Endothelial cell of umbilical vein (primary cell): ENCODE data around the gene TLE4. TPM values are rescaled to one million over a fixed set of nuclear protein-coding genes. Genes with fewer than 3 reads are reported as not detected.

Experiments
- BruUV-seq: library from RNA; stranded (reverse); fragments of 400-500 nt; replicated peaks from 2 replicates; lab custom pipeline; 2021; lab: Mats Ljungman, UMichigan
- CTCF ChIA-PET: fragments of 300-600, 350-600 bp; sonication (Branson Sonifier 250); formaldehyde crosslinking; loops from one replicate; lab custom pipeline; 2021; ENCODE audit warnings: antibody characterized with exemption, inconsistent platforms; lab: Charles Lee
- POLR2A ChIA-PET: fragments of 300-600, 350-600 bp; sonication (Branson Sonifier 250); formaldehyde crosslinking; loops from one replicate; lab custom pipeline; 2021; ENCODE audit warnings: antibody characterized with exemption, inconsistent platforms; lab: Charles Lee
- DNase-seq: peaks from one replicate; pipeline ENCODE4 v3.0.0-alpha.2; 2011; ENCODE audit warnings: low read depth, low spot score
- FAIRE-seq: peaks from 2 replicates; lab custom pipeline; 2011; peaks lifted over from hg19 to GRCh38; lab: Jason Lieb, UNC
- H2AFZ ChIP-seq: 2 replicates; pipeline ENCODE4 v1.6.0; 2012; ENCODE audit warnings: low read depth, low read length, control low read depth, inconsistent platforms
- H3K27ac ChIP-seq: 2 replicates; pipeline ENCODE4 v1.5.1; 2011; ENCODE audit warnings: low read depth, mild to moderate bottlenecking, control low read depth, low read length, moderate library complexity; ENCODE audit not compliant: insufficient read depth
- H3K27me3 ChIP-seq, 2 experiments: 2 replicates each; pipeline versions ENCODE4 v1.6.0 to v1.6.1; 2011; ENCODE audit warnings: low read length in 2 of 2, mixed read lengths in 1 of 2; ENCODE audit not compliant: control insufficient read depth in 2 of 2, insufficient read depth in 2 of 2
- H3K36me3 ChIP-seq, 2 experiments: 2 replicates in 1 of 2; 3 replicates in 1 of 2; pipeline ENCODE4 v1.5.1; 2011; ENCODE audit warnings: low read length in 2 of 2, mild to moderate bottlenecking in 1 of 2, moderate library complexity in 1 of 2; ENCODE audit not compliant: control insufficient read depth in 2 of 2, insufficient read depth in 2 of 2; ENCODE audit errors: extremely low read depth in 1 of 2
- H3K4me1 ChIP-seq: 3 replicates; pipeline ENCODE4 v1.5.1; 2011; ENCODE audit warnings: mild to moderate bottlenecking, low read length; ENCODE audit not compliant: control insufficient read depth, insufficient read depth; ENCODE audit errors: extremely low read depth
- H3K4me2 ChIP-seq: 2 replicates; pipeline ENCODE4 v1.6.1; 2011; ENCODE audit warnings: low read length, control low read depth, mixed read lengths; ENCODE audit not compliant: insufficient read depth
- H3K4me3 ChIP-seq, 3 experiments: fragments of 200-600 bp in 1 of 3; sonication (generic), shearing (Covaris generic) in 1 of 3; replicated peaks in 1 of 3; 2 replicates each; pipeline ENCODE4 v1.5.1; 2011 to 2016; ENCODE audit warnings: control low read depth in 3 of 3, low read length in 3 of 3, mild to moderate bottlenecking in 2 of 3, inconsistent platforms in 1 of 3, low read depth in 1 of 3, moderate library complexity in 1 of 3; ENCODE audit not compliant: insufficient read depth in 1 of 3
- H3K79me2 ChIP-seq: 2 replicates; pipeline ENCODE4 v1.6.0; 2012; ENCODE audit warnings: low read length, inconsistent platforms; ENCODE audit not compliant: control insufficient read depth, insufficient read depth
- H3K9ac ChIP-seq: replicated peaks from 2 replicates; pipeline ENCODE3; 2011; ENCODE audit warnings: low read length, control low read depth; ENCODE audit not compliant: insufficient read depth; ENCODE audit errors: extremely low read depth
- H3K9me1 ChIP-seq: replicated peaks from 3 replicates; pipeline ENCODE4 v1.6.0; 2011; ENCODE audit warnings: mild to moderate bottlenecking, low read length; ENCODE audit not compliant: control insufficient read depth, insufficient read depth; ENCODE audit errors: extremely low read depth
- H3K9me3 ChIP-seq: replicated peaks from 2 replicates; pipeline ENCODE4 v1.5.1; 2012; ENCODE audit warnings: low read length, inconsistent platforms; ENCODE audit not compliant: control insufficient read depth, insufficient read depth
- H4K20me1 ChIP-seq: replicated peaks from 2 replicates; pipeline ENCODE3; 2011; ENCODE audit warnings: mild to moderate bottlenecking, low read length; ENCODE audit not compliant: control insufficient read depth, insufficient read depth; ENCODE audit errors: extremely low read depth
- CTCF ChIP-seq, 2 donors: IDR thresholded peaks; 1 replicate in 1 of 2; 2 replicates in 1 of 2; pipeline ENCODE4 v1.5.1; 2011; ENCODE audit warnings: low read length in 2 of 2, mild to moderate bottlenecking in 2 of 2, moderate library complexity in 2 of 2, control low read depth in 1 of 2, inconsistent platforms in 1 of 2, low read depth in 1 of 2; ENCODE audit not compliant: insufficient read depth in 1 of 2; ENCODE audit errors: extremely low read depth in 1 of 2
- EZH2 ChIP-seq: IDR thresholded peaks from 2 replicates; pipeline ENCODE4 v1.6.1; 2012; ENCODE audit warnings: borderline replicate concordance, low read depth, mild to moderate bottlenecking, moderate library complexity, low read length, inconsistent platforms; ENCODE audit not compliant: severe bottlenecking
- FOS ChIP-seq: IDR thresholded peaks from 2 replicates; pipeline ENCODE4 v1.6.1; 2011; ENCODE audit warnings: mild to moderate bottlenecking, low read length, moderate library complexity, borderline replicate concordance; ENCODE audit not compliant: insufficient read depth
- GATA2 ChIP-seq: IDR thresholded peaks from 2 replicates; pipeline ENCODE4 v1.7.0; 2011; ENCODE audit warnings: low read depth, mild to moderate bottlenecking, moderate library complexity, mixed read lengths, low read length; ENCODE audit not compliant: insufficient read length, insufficient read depth
- JUN ChIP-seq: IDR thresholded peaks from 2 replicates; pipeline ENCODE4 v1.6.1; 2011; ENCODE audit warnings: borderline replicate concordance, low read depth; ENCODE audit not compliant: insufficient read length, insufficient read depth
- MAX ChIP-seq: IDR thresholded peaks from 2 replicates; pipeline ENCODE4 v1.6.1; 2011; ENCODE audit not compliant: insufficient read depth, insufficient read length
- MYC ChIP-seq: IDR thresholded peaks from one replicate; pipeline ENCODE4 v1.6.1; 2011; ENCODE audit warnings: mild to moderate bottlenecking, low read depth, low read length
- POLR2A ChIP-seq: IDR thresholded peaks from 2 replicates; pipeline ENCODE4 v1.6.1; 2012; ENCODE audit warnings: low read depth, mild to moderate bottlenecking, control low read depth, low read length
- POLR2AphosphoS5 ChIP-seq: IDR thresholded peaks from 2 replicates; pipeline ENCODE4 v1.6.1; 2012; ENCODE audit warnings: low read depth, mild to moderate bottlenecking, control low read depth, low read length, moderate library complexity; ENCODE audit not compliant: insufficient read depth
- dilution Hi-C: fragments of 300-500 bp; cut with MboI; formaldehyde crosslinking; loops from one replicate; pipeline ENCODE4 v1.15.0; 2019; ENCODE audit warnings: low sequenced_read_pairs; ENCODE audit not compliant: extremely low pct_ligation_motif_present
- intact Hi-C: fragments of 100-400 bp; cut with micrococcal nuclease; formaldehyde crosslinking; loops from one replicate; pipeline ENCODE4 v1.10.0; 2022
- polyA plus RNA-seq, 4 experiments: library from polyadenylated mRNA; depleted of rRNA in 3 of 4; stranded (reverse) in 3 of 4; unstranded in 1 of 4; fragments of >200 nt; gene quantifications; 2 replicates each; pipeline versions ENCODE4 v1.2.1 to v1.2.3, GENCODE V29; 2011 to 2012; ENCODE audit warnings: missing spikeins in 1 of 4
- total RNA-seq: library from RNA; stranded (reverse); gene quantifications from 2 replicates; pipeline ENCODE4 v1.2.3, GENCODE V29; 2021

The TLE4 gene
- total and polyA plus RNA-seq, 2 donors (not counting 3 experiments of a cell fraction or from before 2014, with no cell fraction given), result 31.4 to 32.3 TPM

- FAIRE-seq (peak; percentile 66), DNase-seq (no peak)
- no peaks in the 10 kb centered on the region for H3K27me3 ChIP-seq
- no peaks in the 10 kb centered on the region for H4K20me1 ChIP-seq
- no peak overlapping the region for H2AFZ ChIP-seq
- TF ChIP-seq FOS, result no peak
- TF ChIP-seq POLR2A, result no peak
- no peak for TF ChIP-seq GATA2
- no peak for TF ChIP-seq MAX
- TF ChIP-seq MYC, result no peak
- TF ChIP-seq POLR2AphosphoS5, result no peak
- no peak for TF ChIP-seq EZH2
- no peak for TF ChIP-seq CTCF (IDR thresholded peaks at IDR 0.05; ENCODE audit: extremely low read depth in 1 of 2, insufficient read depth in 1 of 2, low read depth in 1 of 2, low read length in 2 of 2)
- no peak for TF ChIP-seq JUN
- H3K4me2 ChIP-seq, result peak overlapping the region; percentile 98
- H3K4me1 ChIP-seq, result peaks cover 29% of the 10 kb centered on the region
- H3K9me3 ChIP-seq, result no peaks in the 10 kb centered on the region
- H3K4me3 ChIP-seq, result peak overlapping the region; percentile 75 to 96 (median 95)
- H3K27ac ChIP-seq, result peak overlapping the region; percentile 87
- BruUV-seq, result no TSS peak
- intact Hi-C loops, result loop anchor here (5.0 to 10.0 kb wide), 4 partner anchors 151 to 1277 kb away; partner anchors contain the start of gene PSAT1
- H3K36me3 ChIP-seq, result no peaks in the 10 kb centered on the region
- H3K79me2 ChIP-seq, result peaks cover 12% of the 10 kb centered on the region
- no peaks in the 10 kb centered on the region for H3K9me1 ChIP-seq
- CTCF ChIA-PET, result interaction anchor here (1.3 kb wide), 2 partner anchors 53 to 88 kb away, joined by 4 read pairs; no protein-coding TSS in a partner anchor
- dilution Hi-C loops, result no loop called here
- POLR2A ChIA-PET, result no interaction called here
- peak overlapping the region; percentile 95 for H3K9ac ChIP-seq
Measured at GRCh38 chr9:79574136-79574535, 2.4 kb downstream of the TLE4 start.
